HG03442 (cell line): Measurements from ENCODE around the gene LATS1.
"Not testable (repeated sequence)": the region's sequence is repeated elsewhere in the genome, so short reads cannot be mapped to it uniquely, and the experiment has no call there.

Experiments used
- ATAC-seq: cut with Tn5 transposase; IDR thresholded peaks from one replicate; pipeline ENCODE4 v1.9.1; 2021; ENCODE audit warnings: mild to moderate bottlenecking, moderate library complexity; ENCODE audit not compliant: unreplicated experiment

The LATS1 gene

DNA sequence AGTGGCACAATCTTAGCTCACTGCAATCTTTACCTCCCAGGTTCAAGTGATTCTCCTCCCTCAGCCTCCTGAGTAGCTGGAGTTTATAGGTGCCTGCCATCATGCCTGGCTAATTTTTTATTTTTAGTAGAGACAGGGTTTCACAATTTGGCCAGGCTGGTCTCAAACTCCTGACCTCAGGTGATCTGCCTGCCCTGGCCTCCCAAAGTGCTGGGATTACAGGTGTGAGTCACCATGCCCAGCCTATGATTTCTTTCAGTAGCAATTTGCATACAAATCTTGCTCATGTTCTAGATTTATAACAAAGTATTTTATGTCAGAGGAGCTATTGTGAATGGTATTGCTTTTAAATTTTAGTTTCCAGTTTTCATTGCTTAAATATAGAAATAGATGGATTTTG is 45.6 kb downstream of the LATS1 start:
- ATAC-seq = not testable (repeated sequence)

DNA sequence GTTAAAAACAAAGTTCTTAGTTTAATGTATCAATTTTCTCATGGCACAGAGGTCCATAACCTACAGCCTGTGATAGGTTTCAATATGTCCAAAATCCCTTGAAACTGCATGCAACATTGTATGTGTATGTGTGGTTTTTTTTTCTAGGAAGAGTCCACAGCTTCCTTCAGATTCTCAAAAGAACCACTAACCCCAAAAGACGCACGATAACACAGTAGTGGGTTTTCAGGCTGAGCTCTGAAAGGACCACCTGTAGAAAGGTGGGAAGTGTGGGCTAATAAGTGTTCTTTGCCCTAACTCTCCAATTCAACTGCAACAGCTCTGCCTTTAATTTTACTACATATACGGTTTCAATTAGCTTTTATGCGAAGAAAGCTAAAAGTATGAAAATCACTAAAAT is 57.9 kb downstream of the LATS1 start:
- ATAC-seq = no peak

DNA sequence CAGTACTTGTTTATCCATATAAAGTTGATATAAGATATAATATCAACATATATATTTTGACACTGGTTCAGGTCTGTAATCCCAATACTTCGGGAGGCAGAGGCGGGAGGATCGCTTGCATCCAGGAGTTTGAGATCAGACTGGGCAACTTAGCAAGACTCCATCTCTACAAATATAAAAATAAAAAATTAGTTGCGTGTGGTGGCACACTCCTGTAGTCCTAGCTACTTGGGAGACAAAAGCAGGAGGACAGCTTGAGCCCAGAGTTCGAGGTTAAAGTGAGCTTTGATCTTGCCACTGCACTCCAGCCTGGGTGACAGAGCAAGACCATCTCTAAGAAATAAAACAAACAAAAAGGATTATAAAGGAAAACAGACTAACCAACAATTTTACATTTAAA is 60.5 kb downstream of the LATS1 start:
- ATAC-seq = no peak

DNA sequence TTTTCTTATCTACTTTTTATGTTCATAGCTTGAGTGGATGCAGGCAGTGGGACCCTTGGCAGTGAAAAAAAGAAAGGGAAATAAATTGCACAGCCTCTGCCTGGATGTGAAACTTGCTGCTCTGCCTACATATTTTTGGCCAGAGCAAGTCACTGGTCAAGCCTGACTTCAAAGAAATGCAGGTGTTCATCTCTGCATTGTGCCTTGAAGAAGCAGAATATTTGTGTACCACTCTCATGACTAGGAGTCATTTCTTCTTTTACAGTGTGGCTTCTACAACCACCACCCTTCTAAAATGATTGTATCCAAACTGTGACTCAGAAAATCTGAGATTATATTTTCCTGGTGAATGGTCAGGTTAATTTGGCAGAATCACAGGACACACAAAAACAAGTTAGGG is 66.8 kb downstream of the LATS1 start:
- peak; percentile 39 for ATAC-seq

DNA sequence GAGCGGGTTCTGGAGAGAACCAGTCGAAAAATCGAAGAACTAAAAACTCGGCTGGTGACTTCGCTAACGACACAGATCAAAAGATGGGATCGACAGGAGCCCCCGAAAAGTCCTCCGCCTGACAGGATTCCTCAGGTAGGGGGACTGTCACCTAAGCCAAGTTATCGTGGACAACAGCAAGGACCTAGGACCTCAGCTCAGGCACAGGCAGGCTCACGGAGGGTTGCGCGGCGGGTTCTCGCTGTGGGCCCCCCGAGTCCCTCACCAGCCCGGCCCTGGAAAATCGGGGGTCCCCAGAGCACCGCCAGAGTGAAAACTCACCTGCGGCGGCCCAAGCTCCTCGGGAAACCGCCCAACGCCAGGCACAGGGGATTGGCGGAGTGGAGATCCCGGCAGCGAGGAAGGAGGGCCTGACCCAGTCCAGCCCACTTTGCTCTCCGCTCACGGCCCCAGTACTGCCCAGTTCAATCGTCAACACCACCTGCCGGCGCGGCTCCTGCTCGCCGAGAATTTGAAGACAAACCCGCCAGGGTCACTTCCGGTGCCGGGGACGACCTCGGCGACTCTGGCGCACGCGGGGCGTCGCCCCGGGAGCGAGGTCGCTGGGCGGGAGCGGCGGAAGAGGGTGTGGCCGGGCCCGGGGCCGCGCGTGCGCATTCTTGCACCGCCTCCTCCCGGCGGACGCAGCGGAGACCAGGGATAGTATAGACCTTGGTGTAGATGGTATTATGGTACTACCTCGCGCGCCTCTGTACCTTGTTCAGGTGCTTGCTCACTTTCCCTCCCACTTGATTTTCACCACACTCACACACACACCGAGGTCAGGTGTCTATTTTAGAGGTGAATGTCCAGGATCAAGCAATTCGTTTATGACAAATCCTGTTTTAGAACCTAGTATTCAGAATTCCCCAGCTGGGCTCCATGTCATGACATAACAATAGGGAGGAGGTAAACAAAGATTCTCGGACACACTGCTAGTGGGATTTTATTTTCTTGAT is 69.5 kb downstream of the LATS1 start, which contains the start of gene KATNA1:
Gene KATNA1 (minus strand): TSS at position 567 of the 998 bp plus-strand sequence. CDS start 10,167 bp downstream, outside the sequence.
- ATAC-seq = peak; percentile 87

DNA sequence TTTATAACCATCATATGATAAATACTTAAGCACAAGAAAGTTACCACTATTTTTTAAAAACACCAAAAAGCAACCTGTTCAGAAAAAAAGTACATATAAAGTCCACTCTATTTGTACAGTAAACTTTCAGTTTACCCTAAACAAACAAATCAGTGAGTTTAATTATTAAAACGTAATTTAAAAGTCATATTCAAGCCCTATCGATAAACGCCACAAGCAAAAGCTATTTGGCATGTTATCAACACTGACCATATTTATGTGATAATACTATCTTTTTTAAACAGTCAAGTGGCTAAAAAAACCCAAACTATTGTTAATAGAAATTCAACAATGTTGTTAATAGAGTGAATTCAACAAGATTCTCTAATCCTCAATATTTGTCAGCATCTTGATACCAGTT is 71.3 kb downstream of the LATS1 start:
- ATAC-seq = no peak

DNA sequence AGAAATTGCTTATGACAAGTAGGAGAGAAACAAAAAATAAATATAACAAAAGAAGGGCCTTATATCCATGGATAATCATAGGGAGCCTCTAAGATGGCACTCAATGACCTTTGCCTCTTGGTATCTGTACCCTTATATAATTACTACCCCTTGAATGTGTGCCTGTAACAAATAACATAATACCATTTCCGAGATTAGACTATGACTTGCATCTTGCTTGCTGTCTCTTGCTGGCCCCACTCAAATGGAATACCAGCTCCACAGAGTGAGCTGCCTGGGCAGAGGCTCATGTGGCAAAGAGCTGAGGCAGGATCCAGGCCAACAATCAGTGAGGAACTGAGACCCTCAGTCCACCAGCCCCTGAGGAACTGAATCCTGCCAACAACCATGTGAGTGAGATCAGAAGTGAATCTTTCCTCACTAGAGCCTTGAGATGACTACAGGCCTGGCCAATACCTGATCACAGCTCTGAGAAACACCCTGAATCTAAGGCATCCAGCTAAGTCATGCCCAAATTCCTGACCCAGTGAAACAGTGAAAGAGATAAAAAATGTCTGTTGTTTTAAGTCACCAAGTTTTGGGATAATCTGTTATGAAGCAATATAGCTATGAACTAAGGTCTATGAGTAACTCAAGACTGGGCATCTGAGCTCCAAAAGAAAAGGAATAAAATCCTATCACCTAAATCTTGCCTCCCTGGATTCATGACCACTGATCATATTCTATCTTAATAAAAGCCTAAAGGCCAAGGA is 74.9 kb downstream of the LATS1 start:
- ATAC-seq = peak; percentile 67

DNA sequence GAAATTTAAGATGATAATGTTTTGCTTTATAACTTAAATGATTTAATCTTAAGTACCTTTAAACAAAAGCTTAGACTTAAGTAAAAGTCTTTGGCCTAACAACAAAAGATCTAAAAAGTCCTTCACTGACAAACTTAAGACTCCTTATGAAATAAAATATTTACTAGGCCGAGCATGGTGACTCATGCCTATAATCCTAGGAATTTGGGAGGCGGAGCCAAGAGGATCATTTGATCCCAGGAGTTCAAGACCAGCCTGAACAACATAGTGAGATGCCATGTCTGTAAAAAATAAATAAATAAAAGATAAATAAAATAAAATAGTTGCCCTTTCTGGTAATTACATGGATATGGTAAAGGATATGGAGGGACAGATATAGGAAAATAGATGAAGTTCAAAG is 81.8 kb downstream of the LATS1 start:
- ATAC-seq = no peak

DNA sequence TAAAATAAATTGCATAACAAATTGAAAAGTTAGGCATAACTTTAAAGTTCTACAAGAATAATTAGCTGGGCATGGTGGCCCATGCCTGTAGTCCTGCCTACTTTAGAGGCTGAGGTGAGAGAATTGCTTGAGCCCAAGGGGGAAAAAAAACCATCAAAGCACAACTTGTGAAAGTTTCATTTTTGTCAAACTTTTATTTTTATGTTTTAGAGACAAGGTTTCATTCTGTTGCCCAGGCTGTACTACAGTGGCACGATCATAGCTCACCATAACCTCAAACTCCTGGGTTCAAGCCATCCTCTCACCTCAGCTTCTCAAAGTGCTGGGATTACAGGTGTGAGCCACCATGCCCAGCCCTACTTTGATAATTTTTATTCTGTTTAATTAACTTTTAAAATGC is 83.6 kb downstream of the LATS1 start:
- no peak for ATAC-seq

DNA sequence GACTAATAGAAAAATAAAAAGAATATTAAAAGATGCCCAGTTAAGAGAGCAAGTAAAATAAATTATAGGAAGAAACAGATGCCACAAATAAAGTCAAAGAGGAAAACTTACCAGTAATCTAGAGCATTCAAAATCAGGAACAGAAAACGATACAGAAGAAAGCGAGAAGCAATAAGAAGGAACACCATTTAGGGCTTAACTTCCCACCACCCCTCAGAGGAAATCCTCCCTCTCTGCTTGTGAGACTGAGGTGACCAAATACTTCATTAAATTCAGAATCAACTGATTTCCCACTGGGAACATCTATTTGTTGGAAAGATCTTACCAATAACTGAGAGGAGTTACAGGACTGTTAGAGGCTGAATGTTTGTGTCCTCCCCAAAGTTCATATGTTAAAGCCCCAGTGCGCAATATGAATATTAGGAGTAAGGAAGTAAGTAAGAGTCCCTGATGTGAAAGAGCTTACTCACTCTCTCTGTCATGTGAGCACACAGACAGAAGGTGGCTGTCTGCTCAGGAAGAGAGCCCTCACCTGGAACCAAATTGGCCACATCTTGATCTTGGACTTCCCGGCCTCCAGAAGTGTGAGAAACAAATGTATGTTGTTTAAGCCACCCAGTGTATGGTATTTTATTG is 88.9 kb downstream of the LATS1 start:
- peak; percentile 79 for ATAC-seq

DNA sequence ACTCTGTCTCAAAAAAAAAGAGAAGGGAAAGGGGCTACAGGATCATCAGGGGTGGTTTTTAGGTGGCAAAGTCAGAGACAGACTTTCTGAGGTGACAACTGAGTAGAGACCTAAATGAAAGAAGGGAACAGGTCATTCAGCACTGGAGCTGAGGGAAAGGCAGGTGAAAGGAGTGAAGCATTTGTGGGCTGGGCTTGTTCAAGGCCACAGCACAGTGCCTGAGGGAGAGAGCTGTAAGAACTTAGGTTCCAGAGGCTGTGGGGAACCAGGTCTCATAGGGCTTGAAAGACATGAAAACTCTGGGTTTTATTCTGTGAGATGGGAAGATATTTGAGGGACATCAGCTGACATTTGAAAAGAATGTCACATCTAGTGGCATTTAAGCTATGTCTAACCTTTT is 90.2 kb downstream of the LATS1 start:
- no peak for ATAC-seq

DNA sequence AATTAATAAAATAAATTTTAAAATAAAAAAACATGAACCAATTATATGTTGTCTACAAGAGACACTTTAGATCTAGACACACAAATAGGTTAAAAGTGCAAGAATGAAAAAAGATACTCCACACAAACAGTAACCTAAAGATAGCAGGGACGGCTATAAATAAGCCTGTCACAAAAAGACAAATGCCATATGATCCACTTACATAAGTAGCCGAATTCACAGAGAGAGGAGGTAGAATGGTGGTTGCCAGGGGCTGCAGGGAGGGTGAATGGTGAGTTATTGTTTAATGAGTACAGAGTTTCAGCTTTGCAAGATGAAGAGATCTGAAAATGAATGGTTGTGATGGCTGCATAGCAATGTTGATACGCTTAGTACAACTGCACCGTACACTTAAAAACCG is 102.1 kb downstream of the LATS1 start:
- ATAC-seq = no peak

DNA sequence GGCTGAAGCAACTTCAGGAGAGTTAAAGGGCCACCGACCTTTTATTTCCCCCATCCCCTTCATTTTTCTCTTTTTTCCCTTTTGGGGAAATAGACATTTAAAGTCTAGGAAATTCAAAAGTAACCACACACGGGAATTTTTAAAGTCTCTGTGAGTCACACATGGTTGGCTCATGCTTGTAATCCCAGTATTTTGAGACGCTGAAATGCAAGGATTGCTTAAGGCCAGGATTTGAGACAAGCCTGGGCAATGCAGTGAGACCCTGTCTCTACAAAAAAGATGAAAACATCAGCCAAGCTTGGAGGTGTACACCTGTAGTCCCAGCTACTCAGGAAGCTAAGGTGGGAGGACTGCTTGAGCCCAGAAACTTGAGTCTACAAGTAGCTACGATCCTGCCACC is 103.6 kb downstream of the LATS1 start:
- no peak for ATAC-seq

DNA sequence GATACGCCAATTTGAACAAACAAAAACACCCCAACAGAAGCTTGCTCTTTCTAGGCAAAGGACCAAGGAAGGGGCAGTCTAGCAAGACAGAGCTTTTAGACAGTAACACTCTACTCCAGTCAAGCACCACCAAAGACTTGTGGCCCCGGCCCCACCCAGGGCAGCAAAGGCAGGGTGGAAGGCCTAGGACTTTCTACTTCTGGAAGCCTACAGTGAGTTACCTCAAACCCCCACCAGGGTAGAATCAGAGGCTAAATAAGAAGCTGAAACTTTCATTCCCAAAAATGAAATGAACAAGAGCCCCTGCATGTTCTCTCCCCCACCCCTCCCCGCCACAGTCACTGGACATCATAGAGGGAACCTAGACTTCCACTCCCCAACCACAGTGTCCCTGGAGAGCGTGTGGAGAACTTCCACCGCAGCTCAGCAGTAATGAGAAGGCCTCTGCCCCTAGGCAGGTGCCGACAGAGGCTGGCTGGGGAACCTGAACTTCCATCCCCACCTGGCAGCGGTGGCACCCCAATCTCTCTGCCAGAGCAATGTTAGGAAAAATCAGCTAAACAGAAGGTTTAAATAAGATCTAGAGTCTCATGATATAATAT is 109.4 kb downstream of the LATS1 start:
- no peak for ATAC-seq
